ENCODE data around the gene TMC6. TPM values are rescaled to one million over a fixed set of nuclear protein-coding genes. Genes with fewer than 3 reads are reported as not detected.
A peak's percentile ranks its signal among the peaks of the same experiment; 100 is the strongest.

The TMC6 gene
- total and polyA plus RNA-seq, 2 of the 13 experiments (the other 11 are each of a cell fraction or from before 2014, with no cell fraction given): 48.4 to 99.1 TPM

GRCh38 chr17:78128551-78129350 is at the start of gene TMC6 (continued):
- TF ChIP-seq ZNF574 (CRISPR knock-in tag; IDR thresholded peaks at IDR 0.05): no peak; the same call in 1 of the 2 replicates
- TF ChIP-seq ZNF580 (CRISPR knock-in tag; IDR thresholded peaks at IDR 0.05; ENCODE audit: borderline replicate concordance, low read depth): no peak; the same call in 1 of the 2 replicates
- TF ChIP-seq YEATS4 (CRISPR knock-in tag; IDR thresholded peaks at IDR 0.05; ENCODE audit: borderline replicate concordance): peak; percentile 55; the same call in 1 of the 2 replicates
- no peak; the same call in none of the 2 replicates for TF ChIP-seq ZMYM4 (CRISPR knock-in tag; IDR thresholded peaks at IDR 0.05)
- TF ChIP-seq ZNF724P (CRISPR knock-in tag; IDR thresholded peaks at IDR 0.05; ENCODE audit: borderline replicate concordance): no peak
- TF ChIP-seq ZNF746 (CRISPR knock-in tag; IDR thresholded peaks at IDR 0.05): peak; percentile 67
- no peak for TF ChIP-seq GZF1 (CRISPR knock-in tag; IDR thresholded peaks at IDR 0.05)
- peak; percentile 86; the same call in 1 of the 2 replicates for TF ChIP-seq ZNF772 (CRISPR knock-in tag; IDR thresholded peaks at IDR 0.05)
- no peak for TF ChIP-seq RFX3 (CRISPR knock-in tag; IDR thresholded peaks at IDR 0.05)
- TF ChIP-seq CREB1 (IDR thresholded peaks at IDR 0.05): no peak
- TF ChIP-seq CREB1 (CRISPR knock-in tag; IDR thresholded peaks at IDR 0.05): no peak
- TF ChIP-seq ZNF788 (CRISPR knock-in tag; IDR thresholded peaks at IDR 0.05; ENCODE audit: borderline replicate concordance): peak; percentile 74
- no peak for TF ChIP-seq HES4 (CRISPR knock-in tag; IDR thresholded peaks at IDR 0.05; ENCODE audit: borderline replicate concordance)
- peak; percentile 15 for TF ChIP-seq NR2F6 (IDR thresholded peaks at IDR 0.05)
- peak; percentile 31; the same call in 1 of the 2 replicates for TF ChIP-seq NR2F6 (CRISPR knock-in tag; IDR thresholded peaks at IDR 0.05)
- no peak for TF ChIP-seq ZNF24 (IDR thresholded peaks at IDR 0.05)
- peak; percentile 38 for TF ChIP-seq HOXA3 (CRISPR knock-in tag; IDR thresholded peaks at IDR 0.05)
- peak; percentile 81 for TF ChIP-seq SAP130 (CRISPR knock-in tag; IDR thresholded peaks at IDR 0.05; ENCODE audit: low read depth)
- no peak for TF ChIP-seq ZNF335 (CRISPR knock-in tag; IDR thresholded peaks at IDR 0.05)
- TF ChIP-seq ZNF225 (CRISPR knock-in tag; IDR thresholded peaks at IDR 0.05): 0 out of 2 replicates have a peak, but pooled peaks have one; percentile 47
- TF ChIP-seq IRF2 (CRISPR knock-in tag; IDR thresholded peaks at IDR 0.05): peak; percentile 63; the same call in 1 of the 2 replicates
- TF ChIP-seq ZNF775 (CRISPR knock-in tag; IDR thresholded peaks at IDR 0.05; ENCODE audit: borderline replicate concordance): no peak
- TF ChIP-seq YEATS2 (CRISPR knock-in tag; IDR thresholded peaks at IDR 0.05; ENCODE audit: borderline replicate concordance): no peak
- TF ChIP-seq RXRB (CRISPR knock-in tag; IDR thresholded peaks at IDR 0.05; ENCODE audit: borderline replicate concordance): peak; percentile 61; the same call in 1 of the 2 replicates
- no peak for TF ChIP-seq TAF15 (IDR thresholded peaks at IDR 0.05; ENCODE audit: low read depth, low read length, poor library complexity, severe bottlenecking)
- TF ChIP-seq HNRNPK (IDR thresholded peaks at IDR 0.05; ENCODE audit: low read depth, low read length, poor library complexity, severe bottlenecking): no peak
- TF ChIP-seq PAX8 (CRISPR knock-in tag; IDR thresholded peaks at IDR 0.05; ENCODE audit: borderline replicate concordance): no peak
- no peak for TF ChIP-seq TCF12 (IDR thresholded peaks at IDR 0.05)
- peak; percentile 44; the same call in 1 of the 2 replicates for TF ChIP-seq TCF12 (CRISPR knock-in tag; IDR thresholded peaks at IDR 0.05)
- TF ChIP-seq SIX4 (CRISPR knock-in tag; IDR thresholded peaks at IDR 0.05): no peak
- no peak for TF ChIP-seq SIX1 (CRISPR knock-in tag; IDR thresholded peaks at IDR 0.05; ENCODE audit: borderline replicate concordance)

Measured in HepG2 (cell line).